Ascending aorta (tissue), 2 donors: ENCODE results near the gene ZRANB2. TPM values are rescaled to one million over a fixed set of nuclear protein-coding genes. Genes with fewer than 3 reads are reported as not detected.

Experiments
- DNase-seq, 2 donors: peaks; one replicate each; pipeline ENCODE4 v3.0.0-alpha.2; 2019; ENCODE audit warnings: low spot score in 2 of 2
- H3K27ac ChIP-seq, 2 donors: fragments of 200-600 bp; sonication (generic); one replicate each; pipeline ENCODE4 v1.5.1; 2016 to 2017; ENCODE audit warnings: mild to moderate bottlenecking in 1 of 2
- H3K27me3 ChIP-seq: fragments of 200-600 bp; sonication (generic); one replicate; pipeline ENCODE4 v1.5.1; 2017
- H3K36me3 ChIP-seq, 2 donors: fragments of 200-600 bp; sonication (generic); one replicate each; pipeline ENCODE4 v1.5.1; 2016
- H3K4me1 ChIP-seq, 2 donors: fragments of 200-600 bp; sonication (generic); one replicate each; pipeline ENCODE4 v1.5.1; 2016 to 2017; ENCODE audit warnings: mild to moderate bottlenecking in 1 of 2
- H3K4me3 ChIP-seq, 2 donors: fragments of 200-600 bp; sonication (generic); one replicate each; pipeline ENCODE4 v1.5.1; 2016 to 2017; ENCODE audit warnings: mild to moderate bottlenecking in 1 of 2
- H3K9me3 ChIP-seq, 2 donors: fragments of 200-600 bp; sonication (generic); one replicate each; pipeline ENCODE4 v1.5.1; 2016
- CTCF ChIP-seq, 3 experiments: fragments of 200-600 bp in 2 of 3; fragments of 450-650 bp in 1 of 3; sonication (generic) in 2 of 3; IDR thresholded peaks; one replicate each; pipeline ENCODE4 v1.5.1; 2016 to 2019; ENCODE audit warnings: antibody characterized with exemption in 3 of 3, mild to moderate bottlenecking in 1 of 3, moderate library complexity in 1 of 3
- intact Hi-C: fragments of 100-400 bp; cut with DNase I; formaldehyde crosslinking; loops from one replicate; pipeline ENCODE4 v1.15.1; 2023
- total RNA-seq: library from RNA; depleted of rRNA; stranded (reverse); fragments of >200 nt; gene quantifications from one replicate; pipeline ENCODE4 v1.1.0, GENCODE V29; 2016

The ZRANB2 gene
- total RNA-seq, 1 donor from 2014 or later = 37.9 TPM

GRCh38 chr1:71071720-71072119, 9.1 kb downstream of the ZRANB2 start:
- intact Hi-C loops = no loop called here
- no peak overlapping the region for H3K4me3 ChIP-seq
- TF ChIP-seq CTCF (IDR thresholded peaks at IDR 0.05) = no peak
- no peaks in the 10 kb centered on the region for H3K9me3 ChIP-seq
- no peak for DNase-seq
- H3K27me3 ChIP-seq = no peaks in the 10 kb centered on the region
- H3K27ac ChIP-seq = no peak overlapping the region
- H3K4me1 ChIP-seq = no peaks in the 10 kb centered on the region
- peaks cover 69 to 82% of the 10 kb centered on the region in 2 donors for H3K36me3 ChIP-seq

- Histone ChIP-seq H3K9me3 (no peaks in the 10 kb centered on the region), H3K4me3 (no peak overlapping the region), H3K27me3 (no peaks in the 10 kb centered on the region), H3K36me3 (peaks cover 69 to 94% of the 10 kb centered on the region in 2 donors), H3K4me1 (no peaks in the 10 kb centered on the region), H3K27ac (no peak overlapping the region)
- no peak for DNase-seq
- no peak for TF ChIP-seq CTCF (IDR thresholded peaks at IDR 0.05)
- intact Hi-C loops = no loop called here
Measured at GRCh38 chr1:71068325-71069240, 12.3 kb downstream of the ZRANB2 start.

- TF ChIP-seq CTCF (IDR thresholded peaks at IDR 0.05) = no peak
- H3K27ac ChIP-seq = no peak overlapping the region
- no peaks in the 10 kb centered on the region for H3K27me3 ChIP-seq
- no peak overlapping the region for H3K4me3 ChIP-seq
- H3K4me1 ChIP-seq = peaks cover 0 to 1% of the 10 kb centered on the region in 2 donors
- H3K36me3 ChIP-seq = peaks cover 3 to 17% of the 10 kb centered on the region in 2 donors
- DNase-seq = no peak
- no peaks in the 10 kb centered on the region for H3K9me3 ChIP-seq
- intact Hi-C loops = no loop called here
Measured at GRCh38 chr1:71054791-71055190, 26.0 kb downstream of the ZRANB2 start.

GRCh38 chr1:71054281-71054731, 26.5 kb downstream of the ZRANB2 start:
- peaks cover 0 to 4% of the 10 kb centered on the region in 2 donors for H3K4me1 ChIP-seq
- no peaks in the 10 kb centered on the region for H3K9me3 ChIP-seq
- no peak for DNase-seq
- H3K36me3 ChIP-seq = peaks cover 3 to 15% of the 10 kb centered on the region in 2 donors
- intact Hi-C loops = no loop called here
- no peaks in the 10 kb centered on the region for H3K27me3 ChIP-seq
- no peak for TF ChIP-seq CTCF (IDR thresholded peaks at IDR 0.05)
- H3K4me3 ChIP-seq = no peak overlapping the region
- no peak overlapping the region for H3K27ac ChIP-seq

- Histone ChIP-seq H3K27ac (no peak overlapping the region), H3K4me1 (peaks cover 0 to 4% of the 10 kb centered on the region in 2 donors), H3K36me3 (peaks cover 0 to 10% of the 10 kb centered on the region in 2 donors), H3K27me3 (no peaks in the 10 kb centered on the region), H3K4me3 (no peak overlapping the region), H3K9me3 (no peaks in the 10 kb centered on the region)
- TF ChIP-seq CTCF (IDR thresholded peaks at IDR 0.05) = no peak
- DNase-seq = no peak
- intact Hi-C loops = no loop called here
Measured at GRCh38 chr1:71053758-71054157, 27.1 kb downstream of the ZRANB2 start.
